Aorta (tissue), 5 donors: ENCODE results near the gene UQCRC1. TPM values are rescaled to one million over a fixed set of nuclear protein-coding genes. Genes with fewer than 3 reads are reported as not detected.

Source experiments
- ATAC-seq: fragments of 200-7000 bp; cut with Tn5 transposase; one replicate; pipeline ENCODE4 v1.9.1; 2022; ENCODE audit warnings: moderate library complexity; ENCODE audit not compliant: low FRiP score
- DNase-seq, 2 donors: peaks; one replicate each; pipeline ENCODE4 v3.0.0-alpha.2; 2020
- H3K27ac ChIP-seq, 2 donors: one replicate each; pipeline ENCODE4 v1.5.1; 2013; ENCODE audit warnings: low read length in 2 of 2, mild to moderate bottlenecking in 2 of 2, moderate library complexity in 2 of 2, control low read depth in 1 of 2, inconsistent platforms in 1 of 2, low read depth in 1 of 2
- H3K27me3 ChIP-seq, 2 donors: one replicate each; pipeline ENCODE4 v1.6.1; 2013; ENCODE audit warnings: control low read depth in 1 of 2, low read length in 1 of 2, mild to moderate bottlenecking in 1 of 2, moderate library complexity in 1 of 2; ENCODE audit not compliant: insufficient read depth in 2 of 2, control insufficient read depth in 1 of 2
- H3K36me3 ChIP-seq, 2 donors: one replicate each; pipeline ENCODE4 v1.6.1; 2013; ENCODE audit warnings: control low read depth in 1 of 2, low read length in 1 of 2, mild to moderate bottlenecking in 1 of 2; ENCODE audit not compliant: insufficient read depth in 2 of 2, control insufficient read depth in 1 of 2
- H3K4me1 ChIP-seq, 2 donors: one replicate each; pipeline ENCODE4 v1.6.1; 2013; ENCODE audit warnings: low read length in 2 of 2, control low read depth in 1 of 2, mild to moderate bottlenecking in 1 of 2, moderate library complexity in 1 of 2; ENCODE audit not compliant: insufficient read depth in 2 of 2, control insufficient read depth in 1 of 2
- H3K4me3 ChIP-seq, 2 donors: one replicate each; pipeline ENCODE4 v1.5.1; 2013; ENCODE audit warnings: low read length in 2 of 2, control low read depth in 1 of 2, mild to moderate bottlenecking in 1 of 2
- H3K9me3 ChIP-seq: one replicate; pipeline ENCODE4 v1.6.1; 2013; ENCODE audit warnings: mild to moderate bottlenecking, low read length; ENCODE audit not compliant: control insufficient read depth
- WGBS, 2 donors: extraction: QIAGEN DNeasy Blood & Tissue Kit; methylation state at CpG; one replicate each; pipeline ENCODE4 v1.1.7; 2013; 5-methylcytosine and 5-hydroxymethylcytosine counted together
- intact Hi-C, 2 donors: fragments of 100-400 bp; cut with DNase I; formaldehyde crosslinking; loops; one replicate each; pipeline versions ENCODE4 v1.14.2 to v1.15.0; 2022
- polyA plus RNA-seq, 2 donors: library from polyadenylated mRNA; stranded (reverse); fragments of 200-250 nt; gene quantifications; one replicate each; pipeline ENCODE4 v1.2.3, GENCODE V29; 2013
- total RNA-seq, 2 donors: library from RNA; stranded (reverse); fragmentation: NEBNext Ultra II Directional; extraction: Animal tissue kit (Norgen Biotek cat#: 25700); gene quantifications; one replicate each; pipeline ENCODE4 v1.2.1, GENCODE V29; 2021
- donor health status: healthy with polysubstance abuse.
- donor health status: Bipolar disorder and iron deficiency.
- donor health status: DM: no; HTN: no; CAD: no.
- donor health status: DM: no; HTN: no; CAD: no.
- donor health status: DM: yes; HTN: yes; CAD: no.

UQCRC1 gene
- total and polyA plus RNA-seq, 4 donors = 95.6 to 203 (median 146) TPM

GRCh38 chr3:48636149-48636655, 26.8 kb upstream of the UQCRC1 start:
- peak overlapping the region in 1 of 2 donors; percentile 33 for H3K4me3 ChIP-seq
- no peaks in the 10 kb centered on the region for H3K9me3 ChIP-seq
- no peak for DNase-seq
- H3K27me3 ChIP-seq = no peaks in the 10 kb centered on the region
- no peaks in the 10 kb centered on the region for H3K4me1 ChIP-seq
- no peak overlapping the region for H3K27ac ChIP-seq
- ATAC-seq = no peak
- no peaks in the 10 kb centered on the region for H3K36me3 ChIP-seq
- WGBS, 2 donors = 59 to 62% methylated on average over 10 of the region's 10 CpGs
- intact Hi-C loops = loop anchor here in 1 of 2 donors (1.0 to 10.0 kb wide), 3 partner anchors 18 to 171 kb away; partner anchors contain the start of gene COL7A1

- H3K36me3 ChIP-seq = peaks cover 0 to 3% of the 10 kb centered on the region in 2 donors
- ATAC-seq (peak; percentile 99), DNase-seq (peak; percentile 98 to 99)
- H3K27ac ChIP-seq = peak within 1 kb of the TSS in 1 of 2 donors; percentile 65
- H3K27me3 ChIP-seq = no peaks in the 10 kb centered on the region
- H3K4me1 ChIP-seq = no peaks in the 10 kb centered on the region
- intact Hi-C loops = loop anchor here in 1 of 2 donors (1.0 to 10.0 kb wide), 5 partner anchors 17 to 171 kb away; partner anchors contain the start of gene COL7A1
- H3K9me3 ChIP-seq = no peaks in the 10 kb centered on the region
- 0% methylated on average over 64 to 68 of the region's 68 CpGs for WGBS, 2 donors
- peak within 1 kb of the TSS; percentile 73 to 86 for H3K4me3 ChIP-seq
Observed at GRCh38 chr3:48635222-48636021, 26.0 kb upstream of the UQCRC1 start, which contains the start of gene SLC26A6. TSS of gene SLC26A6 (minus strand) at chr3:48635461. CDS start at chr3:48635393, 68 bp downstream.

GRCh38 chr3:48634661-48635221, 25.3 kb upstream of the UQCRC1 start:
- H3K4me1 ChIP-seq = no peaks in the 10 kb centered on the region
- DNase-seq = peak; percentile 75 to 90
- H3K9me3 ChIP-seq = no peaks in the 10 kb centered on the region
- H3K4me3 ChIP-seq = peak overlapping the region; percentile 73 to 86
- intact Hi-C loops = loop anchor here in 1 of 2 donors (1.0 to 10.0 kb wide), 4 partner anchors 16 to 170 kb away; partner anchors contain the start of gene COL7A1
- H3K36me3 ChIP-seq = peaks cover 0 to 4% of the 10 kb centered on the region in 2 donors
- WGBS, 2 donors = 2% methylated on average over 30 of the region's 30 CpGs
- H3K27me3 ChIP-seq = no peaks in the 10 kb centered on the region
- peak overlapping the region in 1 of 2 donors; percentile 65 for H3K27ac ChIP-seq
- peak; percentile 55 for ATAC-seq

- 91 to 94% methylated on average over 2 of the region's 2 CpGs for WGBS, 2 donors
- ATAC-seq (no peak), DNase-seq (no peak)
- H3K36me3 ChIP-seq = peaks cover 0 to 4% of the 10 kb centered on the region in 2 donors
- no peaks in the 10 kb centered on the region for H3K9me3 ChIP-seq
- H3K4me1 ChIP-seq = no peaks in the 10 kb centered on the region
- no peak overlapping the region for H3K4me3 ChIP-seq
- H3K27me3 ChIP-seq = no peaks in the 10 kb centered on the region
- intact Hi-C loops = loop anchor here in 1 of 2 donors (2.0 to 10.0 kb wide), 2 partner anchors 15 to 169 kb away; a partner anchor contains a TSS
- H3K27ac ChIP-seq = no peak overlapping the region
Observed at GRCh38 chr3:48633743-48634142, 24.3 kb upstream of the UQCRC1 start.

- 94 to 95% methylated on average over 15 of the region's 15 CpGs for whole genome bisulfite sequencing, 2 donors
- peaks cover 0 to 4% of the 10 kb centered on the region in 2 donors for H3K36me3 ChIP-seq
Observed at GRCh38 chr3:48633256-48633655, 23.8 kb upstream of the UQCRC1 start.

GRCh38 chr3:48631516-48632448, 22.3 kb upstream of the UQCRC1 start:
- intact Hi-C loops = loop anchor here in 1 of 2 donors (10.0 kb wide), 1 partner anchor 167 kb away; a partner anchor contains a TSS

More at GRCh38 chr3:48633256-48633655, 23.8 kb upstream of the UQCRC1 start:
- Histone ChIP-seq H3K9me3 (no peaks in the 10 kb centered on the region), H3K4me3 (no peak overlapping the region), H3K27me3 (no peaks in the 10 kb centered on the region), H3K4me1 (no peaks in the 10 kb centered on the region), H3K27ac (no peak overlapping the region)
- intact Hi-C loops = loop anchor here in 1 of 2 donors (10.0 kb wide), 1 partner anchor 168 kb away; a partner anchor contains a TSS
- DNase-seq (no peak), ATAC-seq (no peak)

GRCh38 chr3:48630833-48631232, 21.4 kb upstream of the UQCRC1 start:
- WGBS, 2 donors = 87 to 91% methylated on average over 12 of the region's 12 CpGs
- Histone ChIP-seq H3K27me3 (no peaks in the 10 kb centered on the region), H3K9me3 (no peaks in the 10 kb centered on the region), H3K27ac (no peak overlapping the region), H3K36me3 (peaks cover 5 to 11% of the 10 kb centered on the region in 2 donors), H3K4me3 (no peak overlapping the region), H3K4me1 (no peaks in the 10 kb centered on the region)
- intact Hi-C loops = loop anchor here in 1 of 2 donors (10.0 kb wide), 1 partner anchor 166 kb away; a partner anchor contains a TSS
- ATAC-seq (no peak), DNase-seq (no peak)

More at GRCh38 chr3:48631516-48632448, 22.3 kb upstream of the UQCRC1 start:
- no peaks in the 10 kb centered on the region for H3K27me3 ChIP-seq
- H3K4me3 ChIP-seq = no peak overlapping the region
- H3K9me3 ChIP-seq = no peaks in the 10 kb centered on the region
- ATAC-seq (no peak), DNase-seq (no peak)
- 89 to 91% methylated on average over 22 of the region's 22 CpGs for whole genome bisulfite sequencing, 2 donors
- no peak overlapping the region for H3K27ac ChIP-seq
- H3K36me3 ChIP-seq = peaks cover 2 to 10% of the 10 kb centered on the region in 2 donors
- no peaks in the 10 kb centered on the region for H3K4me1 ChIP-seq
